HCT116 (cell line): ENCODE results near the gene DHCR24. TPM values are rescaled to one million over a fixed set of nuclear protein-coding genes. Genes with fewer than 3 reads are reported as not detected.

Source experiments
- ATAC-seq: fragments of 200-7000 bp; cut with Tn5 transposase; 2 replicates; pipeline ENCODE4 v1.9.1; 2020; ENCODE audit warnings: mild to moderate bottlenecking, moderate library complexity
- BruUV-seq: library from RNA; stranded (reverse); fragments of 400-500 nt; replicated peaks from 2 replicates; lab custom pipeline; 2021; lab: Mats Ljungman, UMichigan
- CTCF ChIA-PET: fragments of 300-600 bp; sonication (Branson Sonifier 250); formaldehyde crosslinking; loops from one replicate; lab custom pipeline; 2021; ENCODE audit warnings: antibody characterized with exemption; lab: Charles Lee
- POLR2A ChIA-PET: fragments of 300-600, 350-600 bp; sonication (Branson Sonifier 250); formaldehyde crosslinking; loops from one replicate; lab custom pipeline; 2021; ENCODE audit warnings: antibody characterized with exemption; lab: Charles Lee
- RAD21 ChIA-PET, 2 experiments: fragments of 300-600 bp; sonication (Branson Sonifier 250); formaldehyde crosslinking; loops; one replicate each; lab custom pipeline; 2023; ENCODE audit warnings: low total read pairs in 2 of 2; ENCODE audit not compliant: uncharacterized antibody in 2 of 2, unreplicated experiment in 2 of 2, low non-redundant PET in 1 of 2; lab: Charles Lee
- DNase-seq: peaks from one replicate; pipeline ENCODE4 v3.0.0-alpha.2; 2010; ENCODE audit warnings: low read depth, low spot score
- H2AFZ ChIP-seq: fragments of 200-600 bp; shearing (Covaris generic), sonication (generic); 2 replicates; pipeline ENCODE4 v1.6.1; 2017; ENCODE audit warnings: low read depth, mixed run types, mixed read lengths, antibody characterized with exemption, low read length; ENCODE audit not compliant: poor library complexity, severe bottlenecking
- H3K27ac ChIP-seq: 2 replicates; pipeline ENCODE4 v1.5.1; 2012; ENCODE audit warnings: low read depth, low read length
- H3K27me3 ChIP-seq: fragments of 200-600 bp; sonication (generic); 2 replicates; pipeline ENCODE4 v1.6.1; 2016; ENCODE audit warnings: mixed run types, low read length, mixed read lengths; ENCODE audit not compliant: insufficient read depth
- H3K36me3 ChIP-seq, 2 experiments: fragments of 200-500 bp in 1 of 2; fragments of 200-600 bp in 1 of 2; sonication (Bioruptor generic) in 1 of 2; sonication (generic) in 1 of 2; 2 replicates each; pipeline versions ENCODE4 v1.5.1 to v1.6.1; 2014 to 2016; ENCODE audit warnings: low read length in 2 of 2, inconsistent platforms in 1 of 2, mixed read lengths in 1 of 2, mixed run types in 1 of 2; ENCODE audit not compliant: insufficient read depth in 2 of 2, control insufficient read depth in 1 of 2
- H3K4me1 ChIP-seq, 2 experiments: fragments of 200-600 bp in 1 of 2; sonication (generic) in 1 of 2; 2 replicates each; pipeline versions ENCODE4 v1.5.1 to v1.6.1; 2012 to 2017; ENCODE audit warnings: low read length in 2 of 2, inconsistent platforms in 1 of 2, mild to moderate bottlenecking in 1 of 2, mixed read lengths in 1 of 2, mixed run types in 1 of 2, moderate library complexity in 1 of 2; ENCODE audit not compliant: insufficient read depth in 2 of 2, control insufficient read depth in 1 of 2
- H3K4me2 ChIP-seq: fragments of 200-600 bp; sonication (generic); 2 replicates; pipeline ENCODE4 v1.6.1; 2017; ENCODE audit warnings: mixed run types, low read length, mixed read lengths
- H3K4me3 ChIP-seq, 2 experiments: fragments of 200-600 bp in 1 of 2; sonication (generic) in 1 of 2; replicated peaks in 1 of 2; 2 replicates each; pipeline ENCODE4 v1.5.1; 2011 to 2016; ENCODE audit warnings: low read length in 2 of 2, control low read depth in 1 of 2, low read depth in 1 of 2, mild to moderate bottlenecking in 1 of 2, mixed read lengths in 1 of 2, mixed run types in 1 of 2
- H3K79me2 ChIP-seq: fragments of 200-600 bp; sonication (generic); 2 replicates; pipeline ENCODE4 v1.6.1; 2017; ENCODE audit warnings: mild to moderate bottlenecking, mixed run types, low read length, moderate library complexity, mixed read lengths; ENCODE audit not compliant: insufficient read depth
- H3K9ac ChIP-seq: fragments of 200-600 bp; sonication (generic); 2 replicates; pipeline ENCODE4 v1.6.1; 2016; ENCODE audit warnings: low read length, mixed read lengths
- H3K9me2 ChIP-seq: fragments of 200-600 bp; sonication (generic), shearing (Covaris generic); 2 replicates; pipeline ENCODE4 v1.6.1; 2017; ENCODE audit warnings: mixed run types, mild to moderate bottlenecking, moderate library complexity; ENCODE audit not compliant: insufficient read depth
- H3K9me3 ChIP-seq, 2 experiments: fragments of 200-500 bp in 1 of 2; fragments of 200-600 bp in 1 of 2; sonication (Bioruptor generic) in 1 of 2; sonication (generic) in 1 of 2; 2 replicates each; pipeline ENCODE4 v1.6.1; 2014 to 2017; ENCODE audit warnings: low read length in 2 of 2, mixed read lengths in 2 of 2, inconsistent platforms in 1 of 2, low read depth in 1 of 2, mild to moderate bottlenecking in 1 of 2, mixed run types in 1 of 2, moderate library complexity in 1 of 2; ENCODE audit not compliant: control insufficient read depth in 1 of 2, insufficient read depth in 1 of 2
- H4K20me1 ChIP-seq: fragments of 200-600 bp; sonication (generic), shearing (Covaris generic); 2 replicates; pipeline ENCODE4 v1.6.1; 2017; ENCODE audit warnings: mixed run types, mild to moderate bottlenecking, moderate library complexity; ENCODE audit not compliant: insufficient read depth
- ATF3 ChIP-seq: IDR thresholded peaks from 2 replicates; pipeline ENCODE4 v1.6.1; 2012
- ELF1 ChIP-seq: IDR thresholded peaks from 2 replicates; pipeline ENCODE4 v1.6.1; 2012; ENCODE audit warnings: low read depth, borderline replicate concordance
- EZH2 ChIP-seq: fragments of 200-600 bp; sonication (generic); IDR thresholded peaks from 2 replicates; pipeline ENCODE4 v1.6.1; 2017; ENCODE audit warnings: antibody characterized with exemption, mixed run types
- FOSL1 ChIP-seq: IDR thresholded peaks from 2 replicates; pipeline ENCODE4 v1.6.1; 2012; ENCODE audit warnings: low read depth
- MAX ChIP-seq: IDR thresholded peaks from 2 replicates; pipeline ENCODE4 v1.6.1; 2012
- POLR2A ChIP-seq: IDR thresholded peaks from 2 replicates; pipeline ENCODE4 v1.7.0; 2011; ENCODE audit warnings: borderline replicate concordance; ENCODE audit not compliant: insufficient read depth, insufficient read length; ENCODE audit errors: extremely low read depth
- POLR2AphosphoS5 ChIP-seq: IDR thresholded peaks from 2 replicates; pipeline ENCODE4 v1.6.1; 2011; ENCODE audit warnings: mild to moderate bottlenecking, low read depth, low read length, moderate library complexity
- SIN3A ChIP-seq: IDR thresholded peaks from 2 replicates; pipeline ENCODE4 v1.6.1; 2012; ENCODE audit warnings: low read depth
- TCF7L2 ChIP-seq: IDR thresholded peaks from 2 replicates; pipeline ENCODE4 v1.7.0; 2011; ENCODE audit warnings: borderline replicate concordance, inconsistent platforms; ENCODE audit not compliant: insufficient read depth, insufficient read length; ENCODE audit errors: extremely low read depth
- YY1 ChIP-seq: IDR thresholded peaks from 2 replicates; pipeline ENCODE4 v1.6.1; 2011; ENCODE audit warnings: low read length, low read depth, moderate library complexity, mild to moderate bottlenecking; ENCODE audit not compliant: insufficient replicate concordance; ENCODE audit errors: extremely low read depth
- ZBTB33 ChIP-seq: IDR thresholded peaks from 2 replicates; pipeline ENCODE4 v1.6.1; 2011; ENCODE audit warnings: mild to moderate bottlenecking, low read length, moderate library complexity; ENCODE audit not compliant: insufficient replicate concordance; ENCODE audit errors: extremely low read depth
- ZFX ChIP-seq: fragments of 450-650 bp; IDR thresholded peaks from 2 replicates; pipeline ENCODE4 v1.6.1; 2017
- ZNF274 ChIP-seq: fragments of 200-500 bp; sonication (Bioruptor generic); IDR thresholded peaks from 2 replicates; pipeline ENCODE4 v1.6.1; 2014; ENCODE audit warnings: mild to moderate bottlenecking, low read depth, low read length, inconsistent platforms
- intact Hi-C: fragments of 100-400 bp; cut with micrococcal nuclease; formaldehyde crosslinking; loops from 2 replicates; pipeline ENCODE4 v1.10.0; 2022
- total RNA-seq: library from RNA; stranded (reverse); gene quantifications from one replicate; pipeline ENCODE4 v1.2.1, GENCODE V29; 2021; ENCODE audit not compliant: unreplicated experiment
- TF ChIP-seq, protein P1 (sequence below): IDR thresholded peaks from 2 replicates; pipeline ENCODE4 v1.6.1; 2012; ENCODE audit warnings: low read depth
- TF ChIP-seq, protein P2 (sequence below), 3 experiments: fragments of 200-600 bp in 1 of 3; sonication (generic) in 1 of 3; IDR thresholded peaks in 2 of 3; conservative IDR thresholded peaks in 1 of 3; 2 replicates each; pipeline ENCODE4 v1.5.1; 2012 to 2017; ENCODE audit warnings: low read depth in 2 of 3, low read length in 2 of 3, antibody characterized with exemption in 1 of 3, borderline replicate concordance in 1 of 3, control low read depth in 1 of 3, mild to moderate bottlenecking in 1 of 3, mixed read lengths in 1 of 3, mixed run types in 1 of 3, moderate library complexity in 1 of 3; ENCODE audit not compliant: insufficient read depth in 1 of 3

DHCR24 gene
- total RNA-seq, 1 experiment from 2014 or later = 132 TPM

DNA sequence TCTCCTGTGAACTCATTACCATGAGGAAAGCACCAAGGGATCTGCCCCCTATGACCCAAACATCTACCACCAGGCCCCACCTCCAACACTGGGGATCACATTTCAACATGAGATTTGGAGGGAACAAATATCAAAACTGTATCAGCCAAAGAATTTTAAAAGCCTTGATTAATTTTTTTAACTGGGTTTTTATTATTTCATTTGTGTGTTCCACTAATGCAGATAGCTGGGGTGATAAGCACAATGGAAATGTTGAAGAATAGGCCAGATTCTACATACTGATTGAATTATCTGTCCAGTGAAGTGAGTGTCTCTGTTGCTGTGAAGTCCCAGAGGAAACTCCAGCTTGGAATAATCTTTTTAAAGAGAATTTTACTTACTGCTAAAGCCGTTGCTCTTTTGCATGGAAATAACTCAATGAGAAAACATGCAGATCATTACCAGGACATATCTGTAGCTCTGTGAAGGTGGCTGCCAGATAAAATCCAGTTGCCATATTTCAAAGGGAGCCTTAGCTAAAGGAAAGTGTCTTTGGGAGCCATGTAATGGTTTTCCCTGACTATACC lies 44.4 kb upstream of the DHCR24 start:
- ATAC-seq (no peak), DNase-seq (no peak)
- Histone ChIP-seq H2AFZ (no peak overlapping the region), H3K36me3 (no peaks in the 10 kb centered on the region), H3K9ac (no peak overlapping the region), H4K20me1 (no peaks in the 10 kb centered on the region), H3K4me3 (no peak overlapping the region), H3K9me3 (no peaks in the 10 kb centered on the region), H3K4me2 (no peak overlapping the region), H3K79me2 (no peaks in the 10 kb centered on the region), H3K9me2 (no peaks in the 10 kb centered on the region; the same call in 1 of the 2 replicates), H3K27me3 (no peaks in the 10 kb centered on the region), H3K4me1 (0 out of 4 replicates have a peak, but pooled peaks cover 0 to 3% of the 10 kb centered on the region in 2 experiments), H3K27ac (no peak overlapping the region)
- RAD21 ChIA-PET = no interaction called here
- TF ChIP-seq ZNF274 (no peak), POLR2AphosphoS5 (no peak), ATF3 (no peak), TCF7L2 (no peak), MAX (no peak), ELF1 (no peak), SIN3A (no peak), FOSL1 (no peak), ZFX (no peak), ZBTB33 (no peak), EZH2 (no peak), YY1 (no peak), POLR2A (no peak)
- TF ChIP-seq, protein P1, sequence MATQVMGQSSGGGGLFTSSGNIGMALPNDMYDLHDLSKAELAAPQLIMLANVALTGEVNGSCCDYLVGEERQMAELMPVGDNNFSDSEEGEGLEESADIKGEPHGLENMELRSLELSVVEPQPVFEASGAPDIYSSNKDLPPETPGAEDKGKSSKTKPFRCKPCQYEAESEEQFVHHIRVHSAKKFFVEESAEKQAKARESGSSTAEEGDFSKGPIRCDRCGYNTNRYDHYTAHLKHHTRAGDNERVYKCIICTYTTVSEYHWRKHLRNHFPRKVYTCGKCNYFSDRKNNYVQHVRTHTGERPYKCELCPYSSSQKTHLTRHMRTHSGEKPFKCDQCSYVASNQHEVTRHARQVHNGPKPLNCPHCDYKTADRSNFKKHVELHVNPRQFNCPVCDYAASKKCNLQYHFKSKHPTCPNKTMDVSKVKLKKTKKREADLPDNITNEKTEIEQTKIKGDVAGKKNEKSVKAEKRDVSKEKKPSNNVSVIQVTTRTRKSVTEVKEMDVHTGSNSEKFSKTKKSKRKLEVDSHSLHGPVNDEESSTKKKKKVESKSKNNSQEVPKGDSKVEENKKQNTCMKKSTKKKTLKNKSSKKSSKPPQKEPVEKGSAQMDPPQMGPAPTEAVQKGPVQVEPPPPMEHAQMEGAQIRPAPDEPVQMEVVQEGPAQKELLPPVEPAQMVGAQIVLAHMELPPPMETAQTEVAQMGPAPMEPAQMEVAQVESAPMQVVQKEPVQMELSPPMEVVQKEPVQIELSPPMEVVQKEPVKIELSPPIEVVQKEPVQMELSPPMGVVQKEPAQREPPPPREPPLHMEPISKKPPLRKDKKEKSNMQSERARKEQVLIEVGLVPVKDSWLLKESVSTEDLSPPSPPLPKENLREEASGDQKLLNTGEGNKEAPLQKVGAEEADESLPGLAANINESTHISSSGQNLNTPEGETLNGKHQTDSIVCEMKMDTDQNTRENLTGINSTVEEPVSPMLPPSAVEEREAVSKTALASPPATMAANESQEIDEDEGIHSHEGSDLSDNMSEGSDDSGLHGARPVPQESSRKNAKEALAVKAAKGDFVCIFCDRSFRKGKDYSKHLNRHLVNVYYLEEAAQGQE = no peak
- TF ChIP-seq, protein P2, sequence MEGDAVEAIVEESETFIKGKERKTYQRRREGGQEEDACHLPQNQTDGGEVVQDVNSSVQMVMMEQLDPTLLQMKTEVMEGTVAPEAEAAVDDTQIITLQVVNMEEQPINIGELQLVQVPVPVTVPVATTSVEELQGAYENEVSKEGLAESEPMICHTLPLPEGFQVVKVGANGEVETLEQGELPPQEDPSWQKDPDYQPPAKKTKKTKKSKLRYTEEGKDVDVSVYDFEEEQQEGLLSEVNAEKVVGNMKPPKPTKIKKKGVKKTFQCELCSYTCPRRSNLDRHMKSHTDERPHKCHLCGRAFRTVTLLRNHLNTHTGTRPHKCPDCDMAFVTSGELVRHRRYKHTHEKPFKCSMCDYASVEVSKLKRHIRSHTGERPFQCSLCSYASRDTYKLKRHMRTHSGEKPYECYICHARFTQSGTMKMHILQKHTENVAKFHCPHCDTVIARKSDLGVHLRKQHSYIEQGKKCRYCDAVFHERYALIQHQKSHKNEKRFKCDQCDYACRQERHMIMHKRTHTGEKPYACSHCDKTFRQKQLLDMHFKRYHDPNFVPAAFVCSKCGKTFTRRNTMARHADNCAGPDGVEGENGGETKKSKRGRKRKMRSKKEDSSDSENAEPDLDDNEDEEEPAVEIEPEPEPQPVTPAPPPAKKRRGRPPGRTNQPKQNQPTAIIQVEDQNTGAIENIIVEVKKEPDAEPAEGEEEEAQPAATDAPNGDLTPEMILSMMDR (IDR thresholded peaks at IDR 0.05 in 2 of 3, conservative IDR thresholded peaks at IDR 0.05 in 1 of 3; ENCODE audit: borderline replicate concordance in 1 of 3, insufficient read depth in 1 of 3, low read depth in 2 of 3, low read length in 2 of 3) = no peak
- CTCF ChIA-PET = no interaction called here
- POLR2A ChIA-PET = no interaction called here
- BruUV-seq = no TSS peak
- intact Hi-C loops = no loop called here
